OCI-M2 (cell line): Measurements from ENCODE around the gene CCDC70.

Experiments used
- DNase-seq: peaks from one replicate; lab custom pipeline; 2025; ENCODE audit not compliant: unreplicated experiment; lab: John Stamatoyannopoulos, UW

CCDC70 gene

DNA sequence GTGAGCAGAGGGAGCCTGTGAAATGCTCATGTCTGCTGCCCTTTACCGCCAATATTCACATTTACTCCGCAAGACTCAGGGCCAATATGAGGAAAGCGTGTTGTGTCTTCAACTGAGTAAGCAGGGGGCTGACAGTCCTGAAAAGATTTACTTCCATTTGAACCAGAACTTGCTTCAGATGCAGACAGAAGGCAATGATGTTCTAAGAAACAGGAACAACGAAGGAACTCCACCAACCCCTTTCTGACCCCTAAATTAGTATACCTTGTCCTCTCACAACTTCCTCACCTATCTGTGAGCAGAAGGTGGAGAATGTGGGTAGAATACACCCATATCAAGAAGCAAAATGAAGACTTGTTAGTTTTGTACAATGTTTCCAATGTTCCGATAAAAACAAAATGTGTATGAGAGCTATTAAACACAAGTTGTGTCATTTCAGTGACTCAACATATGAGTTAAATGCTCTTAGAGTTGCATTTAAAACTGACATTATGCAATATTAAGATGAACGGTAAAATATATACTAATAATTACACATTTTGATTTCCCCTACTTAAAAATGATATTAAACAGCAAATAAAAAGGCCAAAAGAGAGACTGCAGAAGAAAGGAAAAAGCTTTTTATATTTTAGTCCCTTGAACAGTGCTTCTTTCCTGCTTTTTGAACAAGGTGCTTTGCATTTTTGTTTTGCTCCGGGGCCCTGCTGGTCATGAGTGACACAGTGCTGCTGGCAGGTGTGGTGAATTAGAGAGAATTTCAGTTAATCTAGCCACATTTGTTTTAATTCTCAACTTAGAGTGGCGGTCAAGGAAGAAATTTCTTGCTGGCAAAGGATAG lies 32.8 kb upstream of the CCDC70 start:
- no peak for DNase-seq

DNA sequence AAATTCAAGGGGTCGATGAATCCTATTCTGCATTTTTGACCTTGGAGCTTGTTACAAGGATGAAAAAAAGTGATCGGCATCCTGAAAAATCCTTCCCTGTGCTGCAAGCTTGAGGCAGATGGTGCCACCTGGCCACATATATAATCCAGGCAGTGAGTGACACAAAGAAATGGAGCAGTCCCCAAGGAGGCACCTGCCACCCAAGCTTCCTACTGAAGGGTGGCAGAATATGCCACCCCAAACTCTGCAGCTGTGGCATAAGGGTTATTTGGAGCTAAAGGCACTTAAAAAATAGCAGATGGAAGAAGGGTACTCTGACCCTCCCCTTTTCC lies 32.2 kb upstream of the CCDC70 start:
- no peak for DNase-seq

DNA sequence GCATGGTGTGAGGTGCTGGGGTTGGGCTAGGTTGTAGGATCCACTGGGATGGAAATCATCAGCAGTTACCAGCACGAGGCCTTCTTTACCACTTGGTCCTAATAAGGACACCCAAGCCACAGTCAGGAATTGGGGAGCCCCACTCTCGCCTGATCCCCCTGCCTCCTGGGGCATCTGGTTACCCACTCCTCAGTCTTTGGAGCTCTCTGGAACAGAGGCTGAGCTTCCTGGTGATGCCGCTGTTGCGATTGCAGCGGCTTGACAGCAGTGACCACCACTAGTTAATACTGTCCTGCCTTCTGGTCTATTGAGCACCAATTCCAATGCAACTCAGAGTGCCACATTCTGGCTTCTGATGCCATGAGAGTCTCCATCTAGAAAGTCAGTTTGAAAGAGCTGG lies 30.2 kb upstream of the CCDC70 start:
- no peak for DNase-seq

DNA sequence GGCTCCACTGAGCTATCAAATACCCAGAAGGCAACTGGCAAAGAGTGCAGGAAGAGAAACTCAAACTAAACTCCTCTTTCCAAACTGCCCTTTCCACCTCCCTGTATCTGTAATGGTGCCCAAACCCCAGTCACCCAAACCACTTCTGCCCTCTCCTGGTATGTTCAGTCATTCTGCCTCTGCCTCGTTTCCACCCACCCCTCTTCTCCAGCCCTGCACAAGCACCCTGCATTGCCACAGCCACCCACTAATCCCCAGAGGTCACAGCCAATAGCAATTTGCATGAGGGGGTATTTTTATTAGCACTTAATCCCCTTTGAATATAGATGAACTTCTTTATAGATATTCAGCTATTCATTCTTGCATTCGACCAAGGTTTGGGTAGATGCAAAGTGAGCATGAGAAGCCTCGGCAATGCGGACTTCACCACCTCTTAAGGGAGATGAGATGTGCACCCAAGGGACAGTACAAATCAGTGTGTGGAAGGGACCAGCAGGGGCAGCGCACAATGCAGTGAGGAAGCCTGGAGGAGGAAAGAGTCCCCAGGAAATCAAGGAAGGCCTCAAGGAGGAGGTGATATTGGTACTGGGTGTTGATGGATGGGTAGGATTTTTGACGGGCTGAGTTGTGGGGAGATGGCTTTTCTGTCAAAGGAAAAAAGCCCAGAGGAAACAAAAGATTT lies 29.2 kb upstream of the CCDC70 start:
- DNase-seq, result no peak

DNA sequence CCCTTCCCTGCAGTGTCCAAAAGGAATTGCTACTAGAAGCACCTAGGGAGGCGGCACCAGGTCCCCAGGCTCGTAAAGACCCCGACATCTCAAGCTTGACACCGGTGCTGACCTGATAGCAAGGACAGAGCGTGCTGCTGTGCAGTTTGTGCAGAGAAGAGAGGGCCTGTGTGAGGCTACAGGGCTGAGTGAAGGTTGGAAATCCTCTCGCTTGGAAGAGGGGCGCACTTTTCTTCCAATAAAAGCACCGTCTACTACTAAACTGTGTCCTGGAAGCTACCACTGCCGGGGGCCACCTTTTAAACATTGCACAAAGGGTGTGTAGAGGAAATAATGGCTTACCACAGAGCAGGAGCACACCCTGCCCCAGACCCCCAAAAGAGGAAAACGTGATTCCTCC lies 27.8 kb upstream of the CCDC70 start:
- no peak for DNase-seq

DNA sequence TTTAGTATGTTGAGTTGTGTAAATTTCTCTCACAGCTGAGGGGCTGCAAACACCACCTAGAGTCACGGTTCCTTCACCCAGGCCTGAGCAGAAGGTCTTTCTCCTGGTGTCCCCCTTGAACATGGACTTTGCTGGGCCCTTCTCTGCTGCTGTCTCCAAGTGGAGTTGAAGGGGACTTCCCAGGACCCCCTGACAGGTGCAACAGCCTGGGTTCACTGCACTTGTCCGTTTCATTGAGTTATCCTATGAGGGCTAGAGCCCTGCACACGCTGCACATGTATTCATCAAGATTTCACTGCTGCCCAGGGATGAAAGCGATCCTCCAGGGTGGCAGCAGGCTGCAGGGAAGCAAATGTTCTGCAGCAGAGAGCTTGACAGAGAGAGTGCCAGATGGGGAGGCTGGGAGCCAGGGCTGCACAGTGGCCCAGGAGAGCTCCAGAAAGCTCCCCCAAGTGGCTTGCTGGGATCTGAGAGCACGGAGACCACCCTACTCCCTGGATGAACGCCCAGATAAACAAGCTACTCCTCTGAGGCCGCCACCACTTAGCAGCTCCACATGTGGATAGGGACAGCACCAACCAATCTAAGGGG lies 27.1 kb upstream of the CCDC70 start:
- DNase-seq, result no peak

DNA sequence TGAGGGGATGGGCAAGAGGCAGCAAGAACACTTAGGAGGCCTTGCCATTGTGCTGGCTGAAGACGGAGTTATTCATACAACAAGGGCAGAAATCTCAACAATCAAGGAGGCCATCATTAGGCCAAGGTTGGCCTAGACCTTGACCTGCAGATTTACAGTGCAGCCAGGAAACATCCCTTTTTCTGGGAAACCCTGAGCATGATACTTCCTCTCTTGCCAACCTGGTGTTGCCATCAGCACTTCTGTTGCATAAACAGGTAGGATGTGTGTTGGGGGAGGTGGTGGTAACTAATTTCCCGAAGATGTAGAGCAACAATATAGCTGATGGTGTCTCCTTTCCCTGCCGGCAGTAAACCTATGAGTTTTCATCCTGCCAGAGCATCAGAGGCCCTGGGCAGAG lies 24.8 kb upstream of the CCDC70 start:
- DNase-seq, result no peak

DNA sequence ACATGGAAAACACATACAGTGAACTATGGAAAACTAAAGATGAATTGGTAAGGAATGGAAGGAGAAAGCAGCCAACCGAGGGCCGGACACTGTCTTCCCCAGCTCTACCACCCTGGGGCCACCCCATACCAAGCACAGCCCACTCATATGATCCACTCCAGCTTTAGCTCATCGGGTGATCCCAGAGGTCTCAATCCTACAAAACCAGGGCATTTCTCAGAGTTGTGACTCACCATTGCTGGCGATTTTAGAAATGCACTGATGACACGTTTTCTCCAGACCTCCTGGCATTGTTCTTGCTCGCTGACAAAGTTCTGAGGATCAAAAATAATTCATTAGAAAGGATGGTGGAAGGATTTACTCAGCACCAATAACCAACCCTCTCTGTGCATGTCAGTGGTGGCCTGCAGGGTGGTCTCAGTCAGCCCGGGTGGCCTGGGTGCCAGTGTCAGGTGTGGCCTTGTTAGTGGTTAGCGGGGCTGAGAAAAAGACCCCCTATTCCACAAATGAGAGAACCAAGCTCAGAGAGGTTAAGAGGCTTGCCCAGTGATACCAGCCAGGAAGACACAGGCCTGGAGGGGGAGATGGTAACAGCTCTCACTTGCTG lies 23.4 kb upstream of the CCDC70 start:
- DNase-seq, result no peak

DNA sequence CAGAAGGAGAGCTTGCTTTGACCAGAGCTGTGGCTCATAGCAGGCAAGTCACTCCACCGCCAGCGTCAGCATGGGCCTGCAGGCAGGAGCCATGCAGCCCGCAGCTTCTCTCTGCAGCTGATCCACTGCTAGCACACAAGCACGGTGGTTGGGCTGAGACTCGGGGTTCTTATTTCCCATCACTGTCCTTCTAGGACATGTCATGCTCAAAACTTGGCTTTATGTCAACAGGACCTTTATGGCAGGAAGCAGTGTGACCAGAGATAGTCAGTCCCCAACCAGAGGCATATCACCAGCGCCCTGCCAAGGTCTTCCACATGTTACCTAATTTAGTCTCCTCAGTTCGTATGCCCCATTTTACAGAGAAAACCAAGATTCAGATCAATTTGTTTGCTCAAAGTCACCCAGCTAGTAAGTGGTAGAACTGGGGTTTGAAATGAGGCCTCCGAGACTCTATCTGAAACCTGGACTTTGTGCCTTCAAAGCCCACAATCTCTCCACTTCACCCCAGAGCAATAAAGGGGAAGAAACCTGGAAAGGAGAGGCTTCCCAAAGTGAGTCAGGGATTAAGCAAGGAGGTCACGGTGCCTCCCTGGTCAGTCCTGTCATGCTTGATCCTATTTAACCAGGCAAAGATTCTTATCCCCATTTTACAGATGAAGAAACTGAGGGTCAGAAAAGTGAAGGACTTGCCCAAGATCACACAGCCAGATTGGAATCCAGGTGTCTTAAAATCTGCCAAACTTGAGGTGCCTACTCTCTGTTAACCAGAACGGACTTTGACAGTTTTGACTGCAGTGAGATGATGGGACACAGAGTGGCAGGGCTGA lies 21.8 kb upstream of the CCDC70 start:
- no peak for DNase-seq

DNA sequence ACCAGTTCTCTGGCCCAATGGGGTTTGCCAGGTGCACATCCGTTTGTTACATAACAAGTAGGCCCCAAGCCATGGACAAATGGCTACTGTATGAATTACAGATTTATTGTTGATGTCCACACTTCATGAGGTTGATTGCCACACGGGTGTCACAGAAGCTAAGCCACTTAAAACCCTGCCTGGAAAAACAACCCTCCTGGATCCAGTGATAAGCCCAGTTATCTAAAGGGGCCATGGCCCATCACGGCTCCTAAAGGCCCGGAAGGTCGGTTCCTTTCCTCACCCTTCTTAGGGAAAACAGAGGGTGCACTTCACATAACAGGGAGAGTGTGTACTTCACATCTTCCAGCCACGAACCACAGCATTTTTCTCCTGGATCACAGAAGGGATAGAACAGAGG lies 20.9 kb upstream of the CCDC70 start:
- DNase-seq, result no peak

DNA sequence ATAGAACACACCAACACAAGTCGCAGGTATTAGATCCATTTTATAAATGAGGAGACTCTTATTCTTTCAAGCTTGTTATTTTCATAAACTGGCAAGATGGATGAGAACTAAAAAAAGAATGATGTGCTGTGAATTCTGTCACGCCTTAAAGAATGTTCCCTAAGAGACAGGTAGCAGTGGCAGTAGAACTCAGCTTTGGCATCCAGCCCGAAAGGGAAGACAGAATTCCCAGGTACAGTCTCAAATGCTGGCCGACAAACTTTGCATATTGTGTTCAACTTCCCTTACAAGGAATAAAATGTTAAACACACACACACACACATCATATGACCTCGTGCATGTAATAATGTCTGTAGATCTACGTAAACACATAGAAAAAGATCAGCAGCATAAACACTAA lies 20.0 kb upstream of the CCDC70 start:
- DNase-seq, result no peak

DNA sequence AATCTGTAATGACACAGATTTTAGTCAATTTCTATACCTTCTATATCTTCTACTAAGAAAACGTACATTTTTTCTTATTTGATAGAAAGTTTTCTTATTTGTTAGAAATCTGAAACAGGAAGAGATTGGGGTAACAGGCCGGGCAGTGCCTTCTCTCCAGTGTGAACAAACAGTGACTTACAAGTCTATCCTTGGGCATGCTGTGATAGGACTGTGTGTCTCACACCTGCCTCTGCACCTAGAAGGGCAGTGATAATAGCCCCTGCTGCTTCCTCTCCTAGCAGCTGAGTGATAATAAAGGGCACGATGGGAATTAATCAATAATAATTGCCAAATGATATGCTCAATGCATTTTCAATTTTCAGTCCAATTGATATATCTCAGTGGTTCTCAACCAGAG lies 18.2 kb upstream of the CCDC70 start:
- DNase-seq, result no peak

DNA sequence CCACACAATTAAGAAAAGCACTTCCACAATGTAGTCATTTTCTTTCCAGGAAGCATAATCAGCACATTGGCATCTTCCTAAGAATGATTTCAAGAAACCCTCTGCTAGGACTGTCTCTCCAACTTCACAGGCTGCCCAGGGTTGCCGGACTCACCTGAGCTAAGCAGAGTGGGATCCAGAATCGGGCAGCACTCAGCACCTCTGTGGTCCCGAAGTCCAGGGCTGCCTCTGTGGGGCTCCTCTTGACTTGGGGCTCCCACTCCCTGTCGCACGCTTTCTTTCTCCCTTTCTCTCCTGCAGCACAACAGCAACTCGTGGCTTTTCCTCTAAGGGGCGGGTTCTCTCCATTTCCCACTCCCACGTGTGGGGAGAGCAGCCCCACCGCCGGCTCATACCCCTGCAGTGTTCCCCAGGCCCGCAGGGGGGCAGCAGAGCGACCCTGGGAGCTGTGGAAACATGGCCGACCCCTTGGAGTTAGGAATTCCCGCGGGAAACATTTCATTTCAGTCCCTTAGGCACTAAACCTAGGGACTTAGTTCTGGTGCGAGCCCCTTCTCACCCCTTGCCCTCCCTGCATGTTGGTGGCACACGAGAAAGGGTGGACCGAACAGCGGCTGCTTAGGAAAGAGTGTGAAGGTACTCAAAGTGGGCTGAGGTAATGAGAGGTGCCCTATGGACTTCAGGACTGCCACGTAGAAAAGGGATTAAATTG lies 16.8 kb upstream of the CCDC70 start, which contains the start of gene TMEM272:
Gene TMEM272 (minus strand): TSS at position 316 of the 712 bp plus-strand sequence. CDS start 6,647 bp downstream, outside the sequence.
- no peak for DNase-seq

DNA sequence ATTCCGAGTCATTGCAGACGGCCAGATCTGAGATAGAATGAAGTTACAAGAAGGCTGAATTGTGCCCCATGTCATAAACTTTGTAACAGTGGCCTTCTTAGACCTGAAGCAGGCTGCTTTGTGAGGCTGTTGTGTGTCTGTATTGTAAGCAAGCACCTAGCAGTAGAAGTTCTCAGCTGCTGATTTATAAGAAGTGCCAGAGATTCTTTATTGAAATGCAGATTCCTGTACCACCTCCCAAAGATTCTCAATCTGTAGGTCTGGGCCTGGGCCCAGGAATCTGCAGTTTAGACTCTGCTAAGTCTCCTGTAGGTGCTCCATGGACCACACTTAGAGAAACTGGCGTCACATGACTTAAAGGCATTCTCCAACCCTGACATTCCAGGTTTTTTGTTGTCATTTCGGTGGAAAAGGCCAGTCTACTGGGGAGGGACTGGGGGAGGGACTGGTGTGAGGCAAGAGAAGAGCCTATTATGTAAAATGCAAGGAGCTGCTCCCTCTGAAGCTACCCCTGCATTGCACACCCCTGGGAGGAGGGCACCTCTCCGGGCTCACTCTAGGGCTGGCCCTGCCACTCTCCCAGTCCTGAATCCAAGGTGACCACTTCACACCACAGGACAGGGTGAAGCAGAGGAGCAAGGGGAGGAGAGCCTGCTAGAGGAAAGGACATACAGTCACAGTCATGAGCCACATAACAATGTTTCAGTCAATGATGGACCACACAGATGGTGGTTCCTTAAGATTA lies 16.0 kb upstream of the CCDC70 start:
- DNase-seq, result no peak

DNA sequence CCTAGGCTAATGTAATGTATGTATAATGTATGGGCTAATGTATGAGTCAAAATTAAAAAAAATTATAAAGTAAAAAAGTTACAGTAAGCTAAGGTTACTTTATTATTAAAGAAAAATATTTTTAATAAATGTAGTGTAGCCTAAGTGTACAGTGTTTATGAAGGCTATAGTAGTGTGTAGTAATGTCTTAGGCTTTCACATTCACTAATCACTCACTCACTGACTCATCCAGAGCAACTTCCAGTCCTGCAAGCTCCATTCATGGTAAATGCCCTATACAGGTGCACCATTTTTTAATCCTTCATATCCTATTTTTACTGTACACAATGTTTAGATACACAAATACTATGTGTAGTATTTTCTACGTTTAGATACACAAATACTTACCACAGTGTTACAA lies 15.0 kb upstream of the CCDC70 start:
- no peak for DNase-seq

DNA sequence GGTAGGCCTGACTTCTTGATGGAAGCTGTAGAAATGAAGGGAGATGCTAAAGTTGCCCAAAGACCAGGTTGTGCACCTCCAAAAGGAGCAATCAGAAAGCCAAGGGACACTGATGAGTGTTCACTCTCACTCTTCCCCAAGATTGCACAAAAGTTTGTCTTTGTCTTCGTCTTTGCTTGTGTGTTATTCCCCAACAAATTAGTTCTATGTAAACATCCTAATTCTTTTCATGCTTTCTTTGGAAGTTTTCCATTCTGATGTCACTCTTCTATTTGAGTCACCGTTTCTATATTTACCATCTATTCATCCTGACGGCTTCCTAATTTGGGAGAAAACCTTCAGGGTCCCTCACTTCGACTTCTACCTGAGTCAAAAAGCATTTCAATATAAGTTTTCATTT lies 13.1 kb upstream of the CCDC70 start:
- DNase-seq, result no peak

DNA sequence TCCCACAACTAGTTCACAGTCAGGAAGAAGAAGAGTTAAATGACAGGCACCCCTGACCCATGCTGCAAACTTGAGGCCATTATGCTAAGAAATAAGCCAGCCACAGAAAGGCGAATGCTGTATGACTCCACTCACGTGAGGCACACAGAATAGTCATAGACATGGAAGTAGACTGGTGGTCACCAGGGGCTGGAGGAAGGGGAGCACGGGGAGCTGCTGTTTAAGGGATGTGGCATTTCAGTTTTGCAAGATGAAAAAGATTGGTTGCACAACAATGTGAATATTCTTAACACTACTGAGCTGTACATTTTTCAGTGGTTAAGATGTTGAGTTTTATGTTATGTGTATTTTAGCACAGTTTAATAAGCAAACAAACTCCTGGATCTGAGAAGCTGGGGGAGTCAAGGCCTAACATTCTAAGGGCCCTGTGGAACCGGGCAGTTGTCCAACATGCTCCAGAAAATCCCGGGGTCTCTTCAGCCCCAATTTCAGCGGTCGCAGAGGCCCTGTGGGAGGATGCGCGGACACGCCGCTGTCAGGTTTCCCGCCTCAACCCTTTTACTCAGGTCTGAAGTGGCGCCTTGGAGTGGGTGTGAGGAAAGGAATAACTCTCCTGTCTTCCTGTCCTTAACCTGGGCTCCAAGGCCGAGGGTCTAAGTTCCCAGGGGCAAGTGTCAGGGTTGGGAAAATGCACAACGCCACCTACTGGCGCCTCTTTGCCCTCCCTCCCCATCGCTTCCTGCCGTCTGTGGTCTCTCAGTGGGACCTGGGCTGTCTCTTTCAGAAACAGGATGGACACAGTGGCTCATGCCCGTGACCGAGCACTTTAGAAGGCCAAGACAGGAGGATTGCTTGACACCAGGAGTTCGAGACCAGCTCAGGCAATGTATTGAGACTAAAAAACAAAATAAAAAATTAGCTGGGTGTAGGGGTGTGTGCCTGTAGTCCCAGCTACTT lies 12.3 kb upstream of the CCDC70 start:
- DNase-seq, result no peak

DNA sequence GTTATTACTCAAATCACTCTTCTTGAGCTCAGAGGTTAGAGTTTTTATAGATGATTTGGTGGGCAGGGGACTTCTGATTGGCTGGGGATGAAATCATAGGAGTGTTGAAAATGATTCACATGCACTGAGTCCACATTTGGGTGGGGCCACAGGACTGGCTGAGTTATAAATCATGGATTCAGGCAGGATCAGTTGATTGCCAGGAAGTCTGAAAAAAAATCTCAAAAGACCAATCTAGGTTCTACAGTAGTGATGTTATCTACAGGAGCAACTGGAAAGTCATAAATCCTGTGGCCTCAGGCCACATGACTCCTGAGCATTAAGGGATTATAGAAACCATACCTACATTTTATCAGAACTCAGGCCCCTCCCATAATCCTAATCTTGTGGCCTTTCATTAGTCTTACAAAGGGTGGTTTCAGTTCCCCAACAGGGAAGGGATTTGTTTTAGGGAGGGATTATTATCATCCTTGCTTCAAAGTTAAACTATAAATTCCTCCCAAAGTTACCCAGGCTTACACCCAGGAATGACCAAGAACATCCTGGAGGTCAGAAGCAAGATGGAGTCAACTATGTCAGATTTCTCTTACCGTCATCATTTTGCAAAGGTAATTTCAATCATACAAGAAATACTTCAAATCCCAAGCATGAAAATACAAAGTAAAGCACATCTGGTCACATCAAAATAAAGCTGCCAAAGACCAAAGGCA lies 5.6 kb upstream of the CCDC70 start:
- no peak for DNase-seq
